Ishikawa (cell line): ENCODE results near the gene HSD11B1L.

Experiments used
- MAX ChIP-seq: IDR thresholded peaks from 2 replicates; pipeline ENCODE4 v1.6.1; 2012
- RAD21 ChIP-seq: IDR thresholded peaks from 2 replicates; pipeline ENCODE4 v1.6.1; 2012; ENCODE audit warnings: low read depth
- REST ChIP-seq: IDR thresholded peaks from 2 replicates; pipeline ENCODE4 v1.6.1; 2012; ENCODE audit warnings: low read depth, mild to moderate bottlenecking
- TAF1 ChIP-seq: IDR thresholded peaks from 2 replicates; pipeline ENCODE4 v1.6.1; 2012; ENCODE audit warnings: low read depth, mild to moderate bottlenecking

- TF ChIP-seq REST (no peak), TAF1 (no peak), RAD21 (no peak), MAX (no peak)
These were observed 7.9 kb upstream of the HSD11B1L start for GRCh38 chr19:5672708-5673459.
